SKM-1 (cell line): ENCODE measurements around the gene C1orf216.
"Not testable (repeated sequence)": the region's sequence is repeated elsewhere in the genome, so short reads cannot be mapped to it uniquely, and the experiment has no call there.

Experiments
- DNase-seq: peaks from one replicate; lab custom pipeline; 2025; ENCODE audit not compliant: unreplicated experiment; lab: John Stamatoyannopoulos, UW

The C1orf216 gene

GRCh38 chr1:35718492-35719336, at the start of gene C1orf216:
TSS of gene C1orf216 (minus strand) at chr1:35718884. CDS start at chr1:35716321, 2,563 bp downstream.
- DNase-seq: peak; percentile 38

GRCh38 chr1:35764283-35764682, 45.6 kb upstream of the C1orf216 start:
- DNase-seq: no peak

- no peak for DNase-seq
These were observed 44.5 kb upstream of the C1orf216 start for GRCh38 chr1:35763201-35763600.

GRCh38 chr1:35762141-35762540, 43.5 kb upstream of the C1orf216 start:
- no peak for DNase-seq

GRCh38 chr1:35756064-35756463, 37.4 kb upstream of the C1orf216 start:
- no peak for DNase-seq

- DNase-seq: no peak
These were observed 35.1 kb upstream of the C1orf216 start for GRCh38 chr1:35753626-35754260.

- no peak for DNase-seq
These were observed 29.6 kb upstream of the C1orf216 start for GRCh38 chr1:35748326-35748725.

GRCh38 chr1:35745124-35745730, 26.5 kb upstream of the C1orf216 start:
- DNase-seq: no peak

- DNase-seq: no peak
These were observed 18.4 kb upstream of the C1orf216 start for GRCh38 chr1:35737120-35737519.

GRCh38 chr1:35727434-35728040, 8.9 kb upstream of the C1orf216 start:
- no peak for DNase-seq

GRCh38 chr1:35726450-35727433, 8.1 kb upstream of the C1orf216 start:
- DNase-seq: peak; percentile 27

- no peak for DNase-seq
These were observed 6.9 kb upstream of the C1orf216 start for GRCh38 chr1:35725596-35725995.

GRCh38 chr1:35717911-35718476, 690 bp downstream of the C1orf216 start:
- peak; percentile 31 for DNase-seq

- peak; percentile 53 for DNase-seq
These were observed 3.1 kb downstream of the C1orf216 start for GRCh38 chr1:35715568-35716002.

GRCh38 chr1:35714921-35715567, 3.6 kb downstream of the C1orf216 start:
- DNase-seq: no peak

GRCh38 chr1:35711098-35711497, 7.6 kb downstream of the C1orf216 start:
- DNase-seq: not testable (repeated sequence)

- no peak for DNase-seq
These were observed 9.7 kb downstream of the C1orf216 start for GRCh38 chr1:35708952-35709351.

GRCh38 chr1:35708441-35708921, 10.2 kb downstream of the C1orf216 start:
- no peak for DNase-seq
